HG03565 (cell line): ENCODE results near the gene C11orf42.

Experiments used
- ATAC-seq: cut with Tn5 transposase; IDR thresholded peaks from one replicate; pipeline ENCODE4 v1.9.1; 2021; ENCODE audit warnings: mild to moderate bottlenecking, moderate library complexity; ENCODE audit not compliant: unreplicated experiment

The C11orf42 gene, protein sequence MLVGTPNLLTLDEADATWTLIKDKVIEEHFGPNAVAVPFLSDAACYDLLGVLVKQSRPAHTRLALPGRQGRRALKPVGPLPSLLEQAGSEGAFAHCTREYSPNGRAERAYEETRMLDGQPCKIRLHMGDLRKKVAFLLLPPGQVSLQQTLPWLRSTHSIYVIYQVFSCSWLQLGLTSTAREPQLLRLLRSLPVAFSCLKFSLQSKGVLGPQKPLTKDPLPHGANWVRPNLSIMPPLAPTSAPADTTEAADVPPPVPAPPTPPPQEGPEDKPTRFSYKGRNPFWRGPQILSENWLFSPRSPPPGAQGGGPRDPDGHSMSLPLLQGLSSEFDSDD

DNA sequence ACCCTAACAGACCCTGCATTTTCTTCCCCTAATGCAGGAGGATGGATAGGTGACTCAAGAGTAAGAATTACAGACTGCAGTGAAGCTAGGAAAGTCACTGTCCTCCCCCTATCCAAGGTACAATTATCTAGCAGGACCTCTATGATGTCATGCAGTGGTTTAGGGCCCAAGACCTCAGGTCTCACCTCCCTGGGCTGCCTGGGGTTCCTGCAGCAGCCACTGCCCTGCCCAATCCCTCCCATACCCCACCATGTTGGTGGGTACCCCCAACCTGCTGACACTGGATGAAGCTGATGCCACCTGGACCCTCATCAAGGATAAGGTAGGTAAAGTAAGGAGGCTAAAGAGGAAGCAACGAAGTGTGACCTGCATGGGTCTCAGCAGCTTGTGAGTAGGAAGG is at the start of gene C11orf42:
TSS of gene C11orf42 (plus strand) at position 192 of the 400 bp plus-strand sequence. CDS start at position 251, 59 bp downstream.
- ATAC-seq = no peak

- ATAC-seq = no peak
Measured at GRCh38 chr11:6156628-6157359, 48.6 kb upstream of the C11orf42 start.

- ATAC-seq = no peak
Measured at GRCh38 chr11:6170226-6170625, 35.1 kb upstream of the C11orf42 start, which contains the start of gene OR52B2. OR52B2 (minus strand) TSS chr11:6170326; CDS start chr11:6170326, 0 bp downstream.

DNA sequence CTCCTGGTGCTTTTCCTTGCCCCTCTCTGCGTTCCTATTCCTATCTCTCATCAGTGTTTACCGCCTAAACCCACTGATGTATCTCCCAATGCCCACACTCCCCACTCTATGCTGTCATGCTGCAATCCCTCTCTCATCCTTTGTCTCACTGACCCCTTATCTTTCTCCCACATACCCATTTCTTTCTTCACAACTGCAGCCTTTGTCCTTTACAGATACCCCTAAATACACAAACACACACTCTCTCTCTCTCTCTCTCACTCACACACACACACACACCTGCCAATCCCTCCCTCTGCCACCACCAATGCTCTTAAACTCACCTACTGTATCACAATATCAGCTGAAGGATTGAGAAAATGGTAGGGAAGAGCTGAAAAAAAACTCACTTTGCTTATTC is 29.9 kb upstream of the C11orf42 start:
- no peak for ATAC-seq

DNA sequence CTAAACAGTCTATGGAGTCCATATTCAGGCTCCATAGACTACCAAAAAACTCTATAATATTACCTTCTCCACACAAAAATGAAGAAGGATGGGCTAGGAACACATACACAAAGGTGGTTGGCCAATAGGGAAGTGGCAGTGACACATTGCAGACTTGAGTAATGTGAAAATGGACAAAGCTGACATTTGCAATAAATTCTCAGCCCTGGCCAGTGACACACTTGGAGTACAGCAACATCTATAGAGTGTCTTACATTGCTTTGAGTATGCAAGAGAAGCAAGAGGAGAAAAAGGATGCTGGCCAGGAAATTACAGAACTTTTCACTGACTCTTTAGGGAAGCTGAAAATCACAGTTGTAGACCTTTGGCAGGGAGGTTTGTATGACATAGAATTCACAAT is 13.6 kb upstream of the C11orf42 start:
- no peak for ATAC-seq

DNA sequence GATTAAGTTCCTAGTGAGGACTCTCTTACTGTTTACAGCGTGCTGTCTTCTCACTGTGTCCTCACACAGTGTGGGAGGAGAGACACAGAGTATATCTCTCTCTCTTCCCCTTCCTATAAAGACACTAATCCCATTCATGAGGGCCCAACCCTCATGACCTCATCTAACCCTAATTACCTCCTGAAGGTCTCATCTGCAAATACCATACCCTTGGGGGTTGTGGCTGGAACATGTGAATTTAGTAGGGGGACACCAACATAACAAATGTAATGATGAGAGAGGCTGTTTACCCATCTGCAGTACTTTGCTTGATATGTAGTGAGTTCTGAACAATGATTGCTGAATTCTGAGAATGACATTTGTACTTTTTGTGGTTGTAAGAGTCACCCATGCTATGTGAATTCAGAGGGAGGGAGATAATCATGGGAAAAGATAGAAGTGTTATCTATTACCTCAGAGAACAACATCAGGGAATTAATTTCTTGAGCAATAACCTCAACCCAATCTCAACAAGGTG is 11.2 kb upstream of the C11orf42 start:
- no peak for ATAC-seq

- no peak for ATAC-seq
Measured at GRCh38 chr11:6196396-6196795, 9.0 kb upstream of the C11orf42 start.

- no peak for ATAC-seq
Measured at GRCh38 chr11:6197466-6198200, 7.7 kb upstream of the C11orf42 start.

DNA sequence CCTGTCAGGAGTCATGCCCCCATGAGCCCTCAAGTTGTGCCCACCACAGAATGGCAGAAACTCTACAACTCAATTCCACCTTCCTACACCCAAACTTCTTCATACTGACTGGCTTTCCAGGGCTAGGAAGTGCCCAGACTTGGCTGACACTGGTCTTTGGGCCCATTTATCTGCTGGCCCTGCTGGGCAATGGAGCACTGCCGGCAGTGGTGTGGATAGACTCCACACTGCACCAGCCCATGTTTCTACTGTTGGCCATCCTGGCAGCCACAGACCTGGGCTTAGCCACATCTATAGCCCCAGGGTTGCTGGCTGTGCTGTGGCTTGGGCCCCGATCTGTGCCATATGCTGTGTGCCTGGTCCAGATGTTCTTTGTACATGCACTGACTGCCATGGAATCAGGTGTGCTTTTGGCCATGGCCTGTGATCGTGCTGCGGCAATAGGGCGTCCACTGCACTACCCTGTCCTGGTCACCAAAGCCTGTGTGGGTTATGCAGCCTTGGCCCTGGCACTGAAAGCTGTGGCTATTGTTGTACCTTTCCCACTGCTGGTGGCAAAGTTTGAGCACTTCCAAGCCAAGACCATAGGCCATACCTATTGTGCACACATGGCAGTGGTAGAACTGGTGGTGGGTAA is 6.1 kb upstream of the C11orf42 start, which contains the start of gene OR52W1:
TSS of gene OR52W1 (plus strand) at position 51 of the 637 bp plus-strand sequence. CDS start at position 51, 0 bp downstream.
- ATAC-seq = no peak

- ATAC-seq = no peak
Measured at GRCh38 chr11:6200975-6201374, 4.4 kb upstream of the C11orf42 start.

GRCh38 chr11:6201481-6201880 is 3.9 kb upstream of the C11orf42 start:
- ATAC-seq = no peak

- ATAC-seq = no peak
Measured at GRCh38 chr11:6202041-6202440, 3.3 kb upstream of the C11orf42 start.

DNA sequence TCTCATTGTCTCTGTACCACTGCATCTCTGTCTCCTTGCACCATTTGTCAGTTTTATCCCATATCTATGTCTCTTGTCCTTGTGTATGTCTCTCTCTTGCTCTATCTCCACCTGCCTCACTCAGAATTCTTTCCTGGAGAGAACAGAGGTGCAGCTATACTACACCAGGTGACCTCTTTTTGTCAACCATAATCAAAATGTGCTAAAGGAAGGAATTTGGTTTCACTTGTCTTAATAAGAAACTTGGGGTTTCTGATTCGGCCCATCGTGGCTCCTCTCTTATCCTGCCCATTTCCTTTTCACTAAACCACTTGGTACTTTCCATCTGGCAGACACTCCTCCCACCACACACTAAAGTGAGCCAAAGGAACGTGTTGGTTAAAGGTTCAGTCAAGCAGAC is 2.0 kb upstream of the C11orf42 start:
- peak; percentile 71 for ATAC-seq

DNA sequence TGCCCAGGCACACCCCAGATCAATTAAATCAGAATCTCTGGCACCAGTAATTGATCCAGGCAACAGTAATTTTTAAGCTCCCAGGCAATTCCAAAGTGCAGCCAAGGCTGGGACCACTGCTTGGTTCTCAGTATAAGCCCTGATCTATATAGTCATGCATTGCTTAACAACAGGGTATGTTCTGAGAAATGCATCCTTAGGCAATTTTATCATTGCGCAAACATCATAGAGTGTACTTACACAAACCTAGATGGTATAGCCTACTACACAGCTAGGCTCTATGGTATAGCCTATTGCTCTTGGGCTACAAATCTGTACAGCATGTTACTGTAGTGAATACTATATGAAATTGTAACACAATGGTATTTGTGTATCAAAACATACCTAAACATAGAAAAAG is 651 bp upstream of the C11orf42 start:
- ATAC-seq = no peak

GRCh38 chr11:6206456-6207180 is 1.3 kb downstream of the C11orf42 start:
- no peak for ATAC-seq

DNA sequence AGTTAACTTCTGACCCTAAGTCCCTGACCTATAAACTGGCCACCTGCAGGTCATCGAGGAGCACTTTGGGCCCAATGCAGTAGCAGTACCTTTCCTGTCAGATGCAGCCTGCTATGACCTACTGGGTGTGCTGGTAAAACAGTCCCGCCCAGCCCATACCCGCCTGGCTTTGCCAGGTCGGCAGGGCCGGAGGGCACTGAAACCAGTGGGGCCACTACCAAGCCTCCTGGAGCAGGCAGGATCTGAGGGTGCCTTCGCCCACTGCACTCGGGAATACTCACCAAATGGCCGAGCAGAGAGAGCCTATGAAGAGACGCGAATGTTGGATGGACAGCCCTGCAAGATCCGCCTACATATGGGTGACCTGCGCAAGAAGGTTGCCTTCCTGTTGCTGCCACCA is 4.4 kb downstream of the C11orf42 start:
- ATAC-seq = no peak

DNA sequence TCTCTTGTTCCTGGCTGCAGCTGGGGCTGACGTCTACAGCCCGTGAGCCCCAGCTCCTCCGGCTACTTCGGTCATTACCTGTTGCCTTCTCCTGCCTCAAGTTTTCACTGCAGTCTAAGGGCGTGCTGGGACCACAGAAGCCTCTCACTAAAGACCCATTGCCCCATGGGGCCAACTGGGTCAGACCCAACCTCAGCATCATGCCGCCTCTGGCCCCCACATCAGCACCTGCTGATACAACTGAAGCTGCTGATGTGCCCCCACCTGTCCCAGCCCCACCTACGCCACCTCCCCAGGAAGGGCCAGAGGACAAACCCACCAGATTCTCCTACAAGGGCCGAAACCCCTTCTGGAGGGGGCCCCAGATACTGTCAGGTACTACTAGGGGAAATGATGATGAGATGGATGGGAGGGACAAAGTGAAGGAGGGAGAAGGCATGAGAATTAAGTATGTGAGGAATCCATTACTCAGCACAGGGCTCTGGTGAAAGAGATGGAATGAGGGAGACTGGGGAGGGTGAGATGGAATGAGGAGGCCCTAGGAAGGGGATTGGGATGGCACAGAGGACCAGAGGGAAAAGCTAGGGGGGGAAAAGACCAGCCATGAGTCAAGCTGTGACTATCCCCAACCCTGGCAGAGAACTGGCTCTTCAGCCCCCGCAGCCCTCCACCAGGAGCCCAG is 5.1 kb downstream of the C11orf42 start:
- ATAC-seq = no peak

DNA sequence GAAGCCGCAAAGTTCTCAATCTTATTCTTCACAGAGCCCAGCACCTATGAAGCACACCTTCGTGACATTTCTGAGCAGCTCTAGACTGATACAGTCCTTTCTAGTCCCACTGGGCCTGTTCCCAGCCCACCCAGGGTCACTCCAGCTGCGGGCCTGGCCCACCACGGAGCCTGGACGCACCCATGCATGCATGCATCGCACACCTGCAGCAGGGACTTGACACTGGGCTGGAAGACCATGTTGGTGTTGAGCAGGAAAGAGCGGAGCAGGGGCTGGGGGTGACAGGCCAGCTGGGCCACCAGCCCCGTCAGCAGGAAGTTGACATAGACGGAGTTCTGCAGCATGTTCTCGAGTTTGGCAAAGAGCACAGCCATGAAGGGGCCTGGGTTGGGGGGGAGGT is 9.2 kb downstream of the C11orf42 start:
- no peak for ATAC-seq

DNA sequence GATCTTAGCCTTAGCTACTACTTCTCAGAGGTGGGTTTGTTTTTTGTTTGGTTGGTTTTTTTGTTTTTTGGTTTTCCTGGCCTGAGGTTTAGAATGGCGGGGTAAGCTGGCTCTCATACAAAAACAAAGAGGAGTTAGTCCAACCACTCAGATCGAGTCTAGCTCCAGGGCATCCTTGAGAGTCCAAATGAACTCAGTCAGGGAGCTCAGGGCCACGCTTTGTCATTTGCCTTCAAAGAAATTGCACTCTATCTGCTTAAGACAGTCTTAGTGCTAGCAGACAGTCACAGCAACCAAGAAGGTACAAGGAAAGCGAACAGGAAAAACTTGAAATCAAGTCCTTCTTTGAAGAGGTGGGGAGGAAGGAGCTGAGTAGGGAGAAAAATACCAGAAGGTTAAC is 11.1 kb downstream of the C11orf42 start:
- ATAC-seq = no peak

DNA sequence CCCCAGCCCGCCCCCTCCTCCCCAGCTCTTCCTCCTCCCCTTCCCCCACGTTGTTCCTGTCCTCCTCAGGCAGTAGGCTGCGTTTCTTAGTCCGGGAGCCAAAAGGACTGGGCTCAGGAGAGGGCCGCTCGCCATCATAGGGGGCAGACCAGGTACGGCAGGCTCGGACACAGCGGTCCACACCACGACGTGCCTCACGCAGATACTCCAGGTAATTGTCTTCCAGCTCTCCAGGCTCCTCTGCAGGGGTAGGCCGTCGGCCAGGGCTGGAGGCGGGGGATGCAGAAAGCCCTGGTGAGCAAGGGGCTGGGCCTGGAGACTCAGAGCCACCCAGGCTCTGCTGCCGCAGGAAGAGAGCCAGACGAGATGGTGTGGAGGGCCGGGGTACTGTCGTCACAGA is 12.4 kb downstream of the C11orf42 start:
- ATAC-seq = no peak
